Adrenal gland (tissue), 5 donors: ENCODE measurements around the gene LIPA.

Experiments
- POLR2A ChIP-seq, 2 donors: fragments of 450-650 bp; IDR thresholded peaks; one replicate each; pipeline ENCODE4 v1.6.1; 2017; ENCODE audit warnings: antibody characterized with exemption in 2 of 2, mild to moderate bottlenecking in 2 of 2, moderate library complexity in 1 of 2
- TF ChIP-seq, protein P1 (sequence below), 6 experiments: fragments of 450-650 bp in 4 of 6; fragments of 200-600 bp in 2 of 6; sonication (generic) in 1 of 6; IDR thresholded peaks; 1 replicate in 5 of 6; 2 replicates in 1 of 6; pipeline versions ENCODE4 v1.5.1 to v1.8.0; 2016 to 2021; ENCODE audit warnings: antibody characterized with exemption in 6 of 6, mild to moderate bottlenecking in 2 of 6, moderate library complexity in 1 of 6
- donor health status: DM: no; HTN: no; CAD: no.

DNA sequence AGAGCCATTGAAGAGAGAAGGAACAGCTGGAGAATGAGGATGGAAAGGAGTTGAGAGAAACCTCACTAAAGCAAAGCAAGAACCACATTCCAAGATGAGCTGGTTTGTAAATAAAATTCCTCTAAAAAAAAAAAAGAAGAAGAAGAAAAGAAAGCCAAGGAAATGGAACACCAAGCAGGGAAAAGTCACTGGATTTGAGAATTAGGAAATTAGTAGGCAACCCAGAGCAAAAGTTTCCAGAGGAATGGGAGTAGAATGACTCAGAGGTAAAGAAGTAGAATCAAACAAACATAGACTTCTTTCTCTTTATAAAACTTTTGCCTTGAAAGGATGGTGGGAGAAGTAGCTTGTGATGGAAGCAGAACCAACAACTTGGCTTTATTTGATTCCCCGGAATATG lies 48.3 kb downstream of the LIPA start:
- TF ChIP-seq POLR2A (IDR thresholded peaks at IDR 0.05): no peak
- TF ChIP-seq, protein P1, sequence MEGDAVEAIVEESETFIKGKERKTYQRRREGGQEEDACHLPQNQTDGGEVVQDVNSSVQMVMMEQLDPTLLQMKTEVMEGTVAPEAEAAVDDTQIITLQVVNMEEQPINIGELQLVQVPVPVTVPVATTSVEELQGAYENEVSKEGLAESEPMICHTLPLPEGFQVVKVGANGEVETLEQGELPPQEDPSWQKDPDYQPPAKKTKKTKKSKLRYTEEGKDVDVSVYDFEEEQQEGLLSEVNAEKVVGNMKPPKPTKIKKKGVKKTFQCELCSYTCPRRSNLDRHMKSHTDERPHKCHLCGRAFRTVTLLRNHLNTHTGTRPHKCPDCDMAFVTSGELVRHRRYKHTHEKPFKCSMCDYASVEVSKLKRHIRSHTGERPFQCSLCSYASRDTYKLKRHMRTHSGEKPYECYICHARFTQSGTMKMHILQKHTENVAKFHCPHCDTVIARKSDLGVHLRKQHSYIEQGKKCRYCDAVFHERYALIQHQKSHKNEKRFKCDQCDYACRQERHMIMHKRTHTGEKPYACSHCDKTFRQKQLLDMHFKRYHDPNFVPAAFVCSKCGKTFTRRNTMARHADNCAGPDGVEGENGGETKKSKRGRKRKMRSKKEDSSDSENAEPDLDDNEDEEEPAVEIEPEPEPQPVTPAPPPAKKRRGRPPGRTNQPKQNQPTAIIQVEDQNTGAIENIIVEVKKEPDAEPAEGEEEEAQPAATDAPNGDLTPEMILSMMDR (IDR thresholded peaks at IDR 0.05): no peak
